Hepatocyte (in vitro differentiated cells): ENCODE data around the gene COBL. TPM values are rescaled to one million over a fixed set of nuclear protein-coding genes. Genes with fewer than 3 reads are reported as not detected.

Source experiments
- DNase-seq: peaks from one replicate; pipeline ENCODE4 v3.0.0-alpha.2; 2016; ENCODE audit warnings: low spot score
- H2AFZ ChIP-seq: fragments of 200-600 bp; sonication (generic); 2 replicates; pipeline ENCODE4 v1.6.0; 2016; ENCODE audit warnings: antibody characterized with exemption, mild to moderate bottlenecking
- H3K27ac ChIP-seq: fragments of 200-600 bp; sonication (generic); 2 replicates; pipeline ENCODE4 v1.5.1; 2016; ENCODE audit warnings: mild to moderate bottlenecking
- H3K27me3 ChIP-seq: fragments of 200-600 bp; sonication (generic); 2 replicates; pipeline ENCODE4 v1.6.1; 2016
- H3K36me3 ChIP-seq: fragments of 200-600 bp; sonication (generic); replicated peaks from 2 replicates; pipeline ENCODE4 v1.5.1; 2016; ENCODE audit warnings: low read depth; ENCODE audit not compliant: insufficient read depth
- H3K4me1 ChIP-seq: fragments of 200-600 bp; sonication (generic); 2 replicates; pipeline ENCODE4 v1.5.1; 2016; ENCODE audit warnings: mild to moderate bottlenecking, moderate library complexity; ENCODE audit not compliant: insufficient read depth
- H3K4me2 ChIP-seq: fragments of 200-600 bp; sonication (generic); 2 replicates; pipeline ENCODE4 v1.6.0; 2016
- H3K4me3 ChIP-seq: fragments of 200-600 bp; sonication (generic); 2 replicates; pipeline ENCODE4 v1.5.1; 2016; ENCODE audit warnings: mild to moderate bottlenecking
- H3K79me2 ChIP-seq: fragments of 200-600 bp; sonication (generic); 2 replicates; pipeline ENCODE4 v1.6.0; 2017; ENCODE audit warnings: mild to moderate bottlenecking
- H3K9me2 ChIP-seq: fragments of 200-600 bp; sonication (generic); replicated peaks from 2 replicates; pipeline ENCODE4 v1.6.0; 2017; ENCODE audit warnings: mild to moderate bottlenecking; ENCODE audit not compliant: insufficient read depth
- H3K9me3 ChIP-seq: fragments of 200-600 bp; sonication (generic); 2 replicates; pipeline ENCODE4 v1.5.1; 2016; ENCODE audit warnings: low read depth, mild to moderate bottlenecking
- H4K20me1 ChIP-seq: fragments of 200-600 bp; sonication (generic); 2 replicates; pipeline ENCODE4 v1.6.0; 2016; ENCODE audit warnings: mild to moderate bottlenecking; ENCODE audit not compliant: insufficient read depth, poor library complexity, severe bottlenecking
- EZH2 ChIP-seq: fragments of 200-600 bp; sonication (generic); IDR thresholded peaks from 2 replicates; pipeline ENCODE4 v1.6.1; 2016; ENCODE audit warnings: antibody characterized with exemption, mild to moderate bottlenecking, borderline replicate concordance
- EZH2phosphoT487 ChIP-seq: fragments of 200-600 bp; sonication (generic); IDR thresholded peaks from one replicate; pipeline ENCODE4 v1.6.1; 2018; ENCODE audit warnings: antibody characterized with exemption, mild to moderate bottlenecking, low read depth, moderate library complexity; ENCODE audit not compliant: unreplicated experiment, severe bottlenecking
- WGBS: methylation state at CpG from one replicate; pipeline ENCODE4 v1.1.6; 2016; ENCODE audit warnings: low lambda C conversion rate; ENCODE audit errors: missing lambda C conversion rate; 5-methylcytosine and 5-hydroxymethylcytosine counted together
- polyA plus RNA-seq: library from polyadenylated mRNA; unstranded; fragments of >200 nt; fragmentation: Nextera tagmentation; extraction: Ambion mirVana; gene quantifications from 2 replicates; pipeline ENCODE4 v1.2.1, GENCODE V29; 2016
- total RNA-seq: library from RNA; depleted of rRNA; stranded (reverse); fragments of >200 nt; gene quantifications from 2 replicates; pipeline ENCODE4 v1.2.3, GENCODE V29; 2014
- TF ChIP-seq, protein P1 (sequence below): fragments of 200-600 bp; sonication (generic); IDR thresholded peaks from 2 replicates; pipeline ENCODE4 v1.5.1; 2016; ENCODE audit warnings: antibody characterized with exemption, mild to moderate bottlenecking; ENCODE audit not compliant: poor library complexity

Gene COBL
- total and polyA plus RNA-seq, 2 experiments from 2014 or later, result 7.8 to 20.5 TPM

DNA sequence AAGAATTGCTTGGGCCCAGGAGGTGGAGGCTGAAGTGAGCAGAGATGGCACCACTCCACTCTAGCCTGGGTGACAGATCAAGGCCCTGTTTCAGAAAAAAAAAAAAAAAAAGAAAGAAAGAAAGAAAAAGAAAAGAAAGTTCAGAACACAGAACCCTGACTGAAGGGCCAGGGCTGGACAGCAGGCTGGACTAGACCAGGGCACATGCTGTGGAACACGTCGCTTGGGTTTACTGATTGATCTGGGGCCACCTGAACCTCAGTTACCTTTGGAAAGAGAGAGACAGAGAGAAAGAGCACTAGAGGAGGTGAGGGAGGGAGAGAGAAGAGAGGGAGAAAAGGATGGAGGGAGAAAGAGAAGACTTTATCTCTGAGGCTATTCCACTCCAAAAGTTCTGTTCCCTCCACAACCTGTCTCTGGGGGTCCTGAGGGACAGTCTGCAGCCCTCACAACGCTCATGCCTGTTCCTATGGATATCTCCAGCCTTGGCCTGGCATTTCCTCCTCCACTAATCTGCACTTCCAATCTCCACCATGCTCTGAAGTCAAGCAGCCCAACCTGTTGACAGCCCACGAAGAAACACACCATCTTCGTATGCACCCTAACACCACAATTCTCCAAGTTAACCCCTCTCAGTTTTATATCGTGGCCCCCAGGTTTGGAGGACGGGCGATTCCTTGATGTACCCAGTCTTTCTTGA, 81.8 kb downstream of the COBL start:
- Histone ChIP-seq H3K36me3 (no peaks in the 10 kb centered on the region), H3K9me3 (no peaks in the 10 kb centered on the region), H3K4me2 (no peak overlapping the region), H3K27ac (no peak overlapping the region), H3K9me2 (no peaks in the 10 kb centered on the region), H3K4me3 (no peak overlapping the region), H3K79me2 (peaks cover 68% of the 10 kb centered on the region), H3K27me3 (no peaks in the 10 kb centered on the region), H3K4me1 (peaks cover 9% of the 10 kb centered on the region), H4K20me1 (no peaks in the 10 kb centered on the region), H2AFZ (no peak overlapping the region)
- 92% methylated on average over 8 of the region's 8 CpGs for WGBS
- DNase-seq, result no peak
- no peak for TF ChIP-seq EZH2phosphoT487

DNA sequence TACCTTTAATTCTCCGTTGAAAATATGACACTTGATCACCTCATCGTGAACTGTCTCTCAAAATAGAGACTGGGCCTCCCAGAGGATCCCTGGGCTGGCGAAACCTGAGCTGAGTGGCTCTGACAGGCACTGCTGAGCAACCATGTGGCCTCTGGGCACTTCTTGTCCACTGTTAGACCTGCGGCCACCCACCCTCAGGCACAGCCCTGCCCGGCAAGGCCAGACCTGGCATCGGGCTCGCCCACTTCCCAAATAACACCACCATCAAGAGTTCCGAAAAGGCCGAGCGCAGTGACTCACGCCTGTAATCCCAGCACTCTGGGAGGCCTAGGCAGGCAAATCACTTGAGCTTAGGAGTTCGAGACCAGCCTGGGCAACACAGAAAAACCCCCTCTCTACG, 82.5 kb downstream of the COBL start:
- no peaks in the 10 kb centered on the region for H3K9me3 ChIP-seq
- H3K79me2 ChIP-seq, result peaks cover 66% of the 10 kb centered on the region
- H3K4me1 ChIP-seq, result peaks cover 9% of the 10 kb centered on the region
- peak overlapping the region; percentile 8 for H3K27ac ChIP-seq
- DNase-seq, result no peak
- H2AFZ ChIP-seq, result no peak overlapping the region
- H3K27me3 ChIP-seq, result no peaks in the 10 kb centered on the region
- no peaks in the 10 kb centered on the region for H4K20me1 ChIP-seq
- H3K36me3 ChIP-seq, result no peaks in the 10 kb centered on the region
- H3K9me2 ChIP-seq, result no peaks in the 10 kb centered on the region
- 87% methylated on average over 13 of the region's 13 CpGs for WGBS
- H3K4me3 ChIP-seq, result no peak overlapping the region
- peak overlapping the region; percentile 67 for H3K4me2 ChIP-seq
- TF ChIP-seq, protein P1, sequence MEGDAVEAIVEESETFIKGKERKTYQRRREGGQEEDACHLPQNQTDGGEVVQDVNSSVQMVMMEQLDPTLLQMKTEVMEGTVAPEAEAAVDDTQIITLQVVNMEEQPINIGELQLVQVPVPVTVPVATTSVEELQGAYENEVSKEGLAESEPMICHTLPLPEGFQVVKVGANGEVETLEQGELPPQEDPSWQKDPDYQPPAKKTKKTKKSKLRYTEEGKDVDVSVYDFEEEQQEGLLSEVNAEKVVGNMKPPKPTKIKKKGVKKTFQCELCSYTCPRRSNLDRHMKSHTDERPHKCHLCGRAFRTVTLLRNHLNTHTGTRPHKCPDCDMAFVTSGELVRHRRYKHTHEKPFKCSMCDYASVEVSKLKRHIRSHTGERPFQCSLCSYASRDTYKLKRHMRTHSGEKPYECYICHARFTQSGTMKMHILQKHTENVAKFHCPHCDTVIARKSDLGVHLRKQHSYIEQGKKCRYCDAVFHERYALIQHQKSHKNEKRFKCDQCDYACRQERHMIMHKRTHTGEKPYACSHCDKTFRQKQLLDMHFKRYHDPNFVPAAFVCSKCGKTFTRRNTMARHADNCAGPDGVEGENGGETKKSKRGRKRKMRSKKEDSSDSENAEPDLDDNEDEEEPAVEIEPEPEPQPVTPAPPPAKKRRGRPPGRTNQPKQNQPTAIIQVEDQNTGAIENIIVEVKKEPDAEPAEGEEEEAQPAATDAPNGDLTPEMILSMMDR, result no peak
- TF ChIP-seq EZH2 (no peak), EZH2phosphoT487 (no peak)

DNA sequence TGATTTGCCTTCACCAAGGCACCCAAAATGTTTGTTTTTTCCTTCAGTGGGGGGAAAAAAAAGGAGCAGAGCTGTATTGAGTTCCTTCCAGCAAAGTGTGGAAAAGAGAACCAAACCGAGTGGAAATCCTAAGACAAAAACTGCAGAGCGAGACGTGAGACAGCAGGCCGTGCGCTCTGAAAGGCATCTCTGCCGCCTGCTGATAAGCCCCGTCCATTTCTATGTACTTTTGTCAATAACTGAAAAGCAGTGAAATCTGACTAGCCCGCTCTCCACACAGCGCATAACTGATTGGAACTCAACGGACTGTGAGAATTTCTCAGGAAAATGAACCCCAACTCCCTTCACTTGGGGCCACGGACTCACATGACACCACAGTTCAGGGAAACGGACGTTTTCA, 83.2 kb downstream of the COBL start:
- WGBS, result 50% methylated on average over 13 of the region's 13 CpGs
- H3K4me2 ChIP-seq, result peak overlapping the region; percentile 67
- no peaks in the 10 kb centered on the region for H4K20me1 ChIP-seq
- H3K4me1 ChIP-seq, result peaks cover 16% of the 10 kb centered on the region
- H3K27ac ChIP-seq, result peak overlapping the region; percentile 8
- no peak overlapping the region for H3K4me3 ChIP-seq
- no peak overlapping the region for H2AFZ ChIP-seq
- no peaks in the 10 kb centered on the region for H3K36me3 ChIP-seq
- TF ChIP-seq EZH2 (no peak), EZH2phosphoT487 (no peak)
- TF ChIP-seq, protein P1, result no peak
- no peaks in the 10 kb centered on the region for H3K9me3 ChIP-seq
- H3K9me2 ChIP-seq, result no peaks in the 10 kb centered on the region
- H3K27me3 ChIP-seq, result no peaks in the 10 kb centered on the region
- peaks cover 58% of the 10 kb centered on the region for H3K79me2 ChIP-seq
- DNase-seq, result no peak

DNA sequence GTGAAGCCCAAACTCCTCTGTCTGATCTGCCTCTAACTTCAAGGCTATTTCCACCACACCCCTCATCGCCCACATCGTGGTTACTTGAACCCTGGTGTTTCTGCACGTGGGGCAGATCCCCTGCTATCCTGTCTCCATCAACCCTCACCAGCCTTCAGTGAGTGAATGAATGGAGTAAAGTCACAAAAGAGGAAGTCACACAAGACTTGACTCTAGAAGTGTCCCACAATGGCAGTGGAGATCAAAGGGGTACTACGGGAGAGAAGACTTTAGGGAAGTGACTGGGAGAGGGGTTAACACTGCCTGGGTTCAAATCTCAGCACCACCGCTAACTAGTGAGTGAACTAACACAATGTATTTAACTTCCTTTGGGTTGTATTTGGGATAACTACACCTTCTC, 85.9 kb downstream of the COBL start:
- DNase-seq, result no peak
- H3K27ac ChIP-seq, result no peak overlapping the region
- 95% methylated on average over 5 of the region's 5 CpGs for WGBS
- H3K4me3 ChIP-seq, result no peak overlapping the region
- H3K9me2 ChIP-seq, result no peaks in the 10 kb centered on the region
- peaks cover 26% of the 10 kb centered on the region for H3K4me1 ChIP-seq
- H3K9me3 ChIP-seq, result no peaks in the 10 kb centered on the region
- H3K79me2 ChIP-seq, result peaks cover 58% of the 10 kb centered on the region
- TF ChIP-seq EZH2 (no peak), EZH2phosphoT487 (no peak)
- TF ChIP-seq, protein P1, result no peak
- H3K27me3 ChIP-seq, result no peaks in the 10 kb centered on the region
- H3K4me2 ChIP-seq, result no peak overlapping the region
- no peaks in the 10 kb centered on the region for H4K20me1 ChIP-seq
- no peak overlapping the region for H2AFZ ChIP-seq
- H3K36me3 ChIP-seq, result no peaks in the 10 kb centered on the region
